ENCODE results near the gene COL6A1. TPM values are rescaled to one million over a fixed set of nuclear protein-coding genes. Genes with fewer than 3 reads are reported as not detected.

The COL6A1 gene
- total and polyA plus RNA-seq, 5 experiments from 2014 or later, result 1.7 to 21.0 (median 2.0) TPM

- Mint-ChIP-seq H3K27me3 (no peaks in the 10 kb centered on the region), H3K27ac (peak overlapping the region in 4 of 10 donors; percentile 8 to 78 (median 44)), H3K36me3 (no peaks in the 10 kb centered on the region), H3K4me1 (peaks cover 9 to 15% (median 12%) of the 10 kb centered on the region in 4 donors), H3K9me3 (peaks cover 0 to 9% (median 0%) of the 10 kb centered on the region in 9 donors), H3K4me3 (peak overlapping the region in 1 of 10 donors; percentile 45)
- DNase-seq (peak in 2 of 10 donors; percentile 19 to 23), ATAC-seq (peak in 1 of 2 donors; percentile 40)
- POLR2A ChIA-PET, result no interaction called here
These were observed 71.4 kb downstream of the COL6A1 start for GRCh38 chr21:46052703-46053651.

GRCh38 chr21:46054031-46054430 is 72.5 kb downstream of the COL6A1 start:
- ATAC-seq, result no peak
- peaks cover 15 to 24% (median 22%) of the 10 kb centered on the region in 4 donors for H3K4me1 Mint-ChIP-seq
- H3K27me3 Mint-ChIP-seq, result peaks cover 0 to 5% (median 0%) of the 10 kb centered on the region in 5 donors
- peak overlapping the region in 6 of 10 donors; percentile 18 to 87 (median 59) for H3K27ac Mint-ChIP-seq
- DNase-seq, result no peak
- H3K36me3 Mint-ChIP-seq, result no peaks in the 10 kb centered on the region
- POLR2A ChIA-PET, result no interaction called here
- no peak overlapping the region for H3K4me3 Mint-ChIP-seq
- H3K9me3 Mint-ChIP-seq, result peaks cover 0 to 9% (median 0%) of the 10 kb centered on the region in 9 donors

- peaks cover 0 to 5% (median 0%) of the 10 kb centered on the region in 5 donors for H3K27me3 Mint-ChIP-seq
These were observed 72.9 kb downstream of the COL6A1 start for GRCh38 chr21:46054451-46054881.

More at GRCh38 chr21:46054451-46054881, 72.9 kb downstream of the COL6A1 start:
- peak in 1 of 10 donors; percentile 55 for DNase-seq
- H3K4me1 Mint-ChIP-seq, result peaks cover 18 to 28% (median 24%) of the 10 kb centered on the region in 4 donors
- POLR2A ChIA-PET, result no interaction called here
- no peak overlapping the region for H3K4me3 Mint-ChIP-seq
- H3K36me3 Mint-ChIP-seq, result no peaks in the 10 kb centered on the region
- peaks cover 0 to 6% (median 0%) of the 10 kb centered on the region in 9 donors for H3K9me3 Mint-ChIP-seq
- ATAC-seq, result no peak
- peak overlapping the region in 3 of 10 donors; percentile 34 to 87 (median 53) for H3K27ac Mint-ChIP-seq

Other genes starting within 250 kb of the COL6A1 start
- 10 to 100 TPM; 91.5 to 98.8 TPM for gene COL6A2, start 116.3 kb downstream of the COL6A1 start, total RNA-seq
- gene COL6A2, start 116.3 kb downstream of the COL6A1 start, polyA plus RNA-seq, result 10 to 100 TPM in 1 of 3 donors, 1 to 10 TPM in 2; 3.8 to 13.4 (median 8.8) TPM
- 1 to 10 TPM; 2.1 to 2.2 TPM for gene FTCD, start 173.8 kb downstream of the COL6A1 start, total RNA-seq
- not detected for gene FTCD, start 173.8 kb downstream of the COL6A1 start, polyA plus RNA-seq
- gene SPATC1L, start 202.7 kb downstream of the COL6A1 start, total RNA-seq, result 10 to 100 TPM; 11.2 TPM
- 10 to 100 TPM; 13.0 to 20.5 (median 13.6) TPM for gene SPATC1L, start 202.7 kb downstream of the COL6A1 start, polyA plus RNA-seq
- gene LSS, start 247.0 kb downstream of the COL6A1 start, total RNA-seq, result 10 to 100 TPM; 43.6 to 47.6 TPM
- 10 to 100 TPM; 12.3 to 14.6 (median 14.3) TPM for gene LSS, start 247.0 kb downstream of the COL6A1 start, polyA plus RNA-seq